BLaER1 treated with 17β-estradiol and CSF1 and Interleukin-3, amounts not matched to agents 10 nM and 100 nM (cell line): ENCODE data around the gene TAMM41.
"Not testable (repeated sequence)": the region's sequence is repeated elsewhere in the genome, so short reads cannot be mapped to it uniquely, and the experiment has no call there.

Source experiments
- H3K27ac ChIP-seq, 11 experiments: shearing (Covaris generic); formaldehyde crosslinking; 2 replicates each; pipeline ENCODE4 v1.8.1; 2022
- H3K27me3 ChIP-seq, 11 experiments: shearing (Covaris generic); formaldehyde crosslinking; 2 replicates each; pipeline ENCODE4 v1.8.1; 2022
- H3K36me3 ChIP-seq, 11 experiments: shearing (Covaris generic); formaldehyde crosslinking; 2 replicates each; pipeline ENCODE4 v1.8.1; 2022
- H3K4me1 ChIP-seq, 10 experiments: shearing (Covaris generic); formaldehyde crosslinking; 2 replicates each; pipeline ENCODE4 v1.8.1; 2022
- H3K4me2 ChIP-seq, 11 experiments: shearing (Covaris generic); formaldehyde crosslinking; 2 replicates each; pipeline ENCODE4 v1.8.1; 2022
- H3K4me3 ChIP-seq, 10 experiments: shearing (Covaris generic); formaldehyde crosslinking; 2 replicates each; pipeline ENCODE4 v1.8.1; 2022
- H3K9ac ChIP-seq, 11 experiments: shearing (Covaris generic); formaldehyde crosslinking; 2 replicates each; pipeline ENCODE4 v1.8.1; 2022
- H3K9me3 ChIP-seq, 11 experiments: shearing (Covaris generic); formaldehyde crosslinking; replicated peaks in 1 of 11; 2 replicates each; pipeline ENCODE4 v1.8.1; 2022
- H4K20me1 ChIP-seq, 11 experiments: shearing (Covaris generic); formaldehyde crosslinking; 2 replicates each; pipeline ENCODE4 v1.8.1; 2022
- Cebpa-rat ChIP-seq, 11 experiments: shearing (Covaris generic); IDR thresholded peaks; 2 replicates each; pipeline ENCODE4 v1.8.1; 2022

Gene TAMM41, protein sequence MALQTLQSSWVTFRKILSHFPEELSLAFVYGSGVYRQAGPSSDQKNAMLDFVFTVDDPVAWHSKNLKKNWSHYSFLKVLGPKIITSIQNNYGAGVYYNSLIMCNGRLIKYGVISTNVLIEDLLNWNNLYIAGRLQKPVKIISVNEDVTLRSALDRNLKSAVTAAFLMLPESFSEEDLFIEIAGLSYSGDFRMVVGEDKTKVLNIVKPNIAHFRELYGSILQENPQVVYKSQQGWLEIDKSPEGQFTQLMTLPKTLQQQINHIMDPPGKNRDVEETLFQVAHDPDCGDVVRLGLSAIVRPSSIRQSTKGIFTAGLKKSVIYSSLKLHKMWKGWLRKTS

DNA sequence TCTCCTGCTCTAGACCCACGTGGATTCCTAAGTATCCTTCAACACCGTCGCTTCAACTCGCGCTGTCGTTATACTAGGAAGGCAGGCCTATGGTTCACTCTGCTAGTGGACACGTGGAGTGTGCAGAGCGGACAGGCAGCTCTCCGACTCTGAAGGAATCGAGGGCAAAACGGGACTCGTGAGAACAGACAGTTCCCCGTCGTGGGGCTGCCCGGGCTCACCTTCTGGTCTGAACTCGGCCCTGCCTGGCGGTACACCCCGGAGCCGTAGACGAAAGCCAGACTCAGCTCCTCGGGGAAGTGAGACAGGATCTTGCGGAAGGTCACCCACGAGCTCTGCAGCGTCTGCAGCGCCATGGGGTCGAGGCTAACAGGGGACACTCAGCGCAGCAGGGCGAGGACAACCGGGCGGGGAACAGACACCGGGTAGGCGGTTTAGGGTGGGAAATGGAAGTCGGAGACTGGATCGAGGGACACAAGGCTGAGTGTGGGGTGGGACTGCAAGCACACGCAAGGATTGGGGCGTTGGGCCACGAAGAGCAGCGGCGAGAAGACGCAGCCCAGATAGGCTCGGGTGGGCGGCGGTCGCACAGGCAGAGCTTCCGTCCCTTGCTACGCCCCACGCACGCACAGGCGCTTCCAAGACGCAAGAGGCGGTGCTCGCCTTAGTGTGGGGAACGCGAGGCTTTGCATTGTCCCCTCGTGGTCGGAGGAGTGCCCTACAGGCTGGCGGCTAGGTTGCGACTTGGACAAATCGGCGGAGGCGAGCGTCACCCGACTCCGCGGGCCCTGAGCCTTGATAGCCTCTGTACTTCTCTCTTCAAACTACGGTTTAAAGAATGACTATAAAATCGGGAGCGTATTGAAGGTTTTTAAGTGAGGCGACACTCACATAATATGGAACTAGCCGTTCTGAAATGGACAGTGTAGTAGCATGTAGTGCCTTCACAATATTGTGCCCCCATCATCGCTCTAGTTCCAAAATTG is at the start of gene TAMM41:
TAMM41 (minus strand) TSS at position 605 of the 986 bp plus-strand sequence; CDS start at position 356, 249 bp downstream.
- Histone ChIP-seq H4K20me1 (no peaks in the 10 kb centered on the region), H3K9ac (peak within 1 kb of the TSS; percentile 79 to 94 (median 85)), H3K27me3 (peaks cover 0 to 22% (median 10%) of the 10 kb centered on the region in 11 experiments; a peak in 11 of 22 replicates), H3K36me3 (peaks cover 23 to 36% (median 31%) of the 10 kb centered on the region in 11 experiments), H3K9me3 (peaks cover 0 to 5% (median 4%) of the 10 kb centered on the region in 11 experiments; a peak in 11 of 22 replicates), H3K27ac (peak within 1 kb of the TSS; percentile 32 to 86 (median 78); a peak in 21 of 22 replicates), H3K4me3 (peak within 1 kb of the TSS; percentile 60 to 90 (median 80)), H3K4me2 (peak within 1 kb of the TSS; percentile 77 to 96 (median 89)), H3K4me1 (peaks cover 10 to 18% (median 13%) of the 10 kb centered on the region in 10 experiments)
- no peak for TF ChIP-seq Cebpa-rat (IDR thresholded peaks at IDR 0.05)

DNA sequence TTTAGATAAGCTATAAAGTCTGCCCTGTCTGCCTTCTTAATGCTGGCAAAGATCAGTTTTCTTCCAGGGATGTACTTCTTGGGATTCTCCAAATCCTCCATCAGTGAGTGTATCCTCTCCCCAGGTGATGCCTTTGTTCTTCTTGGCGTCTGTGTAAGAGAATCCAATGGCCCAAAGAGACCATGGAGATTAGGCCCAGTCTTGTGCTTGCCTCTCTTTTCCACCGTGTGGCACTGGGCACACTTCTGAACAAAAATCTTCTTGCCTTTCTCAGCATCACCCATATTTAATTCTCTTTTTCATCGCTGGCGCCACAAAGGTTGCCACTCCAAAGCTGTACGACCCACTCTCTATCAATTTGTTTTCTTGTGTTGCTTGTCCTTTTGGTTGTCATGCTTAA is 32.2 kb upstream of the TAMM41 start:
- Histone ChIP-seq H4K20me1 (no peaks in the 10 kb centered on the region), H3K9me3 (no peaks in the 10 kb centered on the region), H3K4me3 (no peak overlapping the region), H3K4me2 (no peak overlapping the region), H3K27me3 (no peaks in the 10 kb centered on the region), H3K36me3 (no peaks in the 10 kb centered on the region), H3K27ac (no peak overlapping the region), H3K9ac (no peak overlapping the region), H3K4me1 (no peaks in the 10 kb centered on the region)
- TF ChIP-seq Cebpa-rat (IDR thresholded peaks at IDR 0.05): no peak

DNA sequence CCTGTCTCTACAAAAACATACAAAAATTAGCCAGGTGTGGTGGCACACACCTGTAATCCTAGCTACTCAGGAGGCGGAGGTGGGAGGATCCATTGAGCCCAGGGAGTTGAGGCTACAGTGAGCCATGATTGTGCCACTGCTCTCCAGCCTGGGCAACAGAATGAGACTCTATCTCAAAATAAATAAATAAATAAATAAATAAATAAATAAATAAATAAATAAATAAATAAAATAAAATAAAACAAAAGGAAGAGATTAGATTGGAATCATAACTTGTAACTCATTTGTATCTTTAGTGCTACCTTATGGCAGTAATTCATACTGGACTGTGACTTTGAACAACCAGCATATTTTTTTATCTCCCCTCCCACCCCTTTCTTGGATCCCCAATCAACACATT is 28.0 kb upstream of the TAMM41 start:
- H3K4me3 ChIP-seq, H3K27ac ChIP-seq, H3K36me3 ChIP-seq, H3K27me3 ChIP-seq, H3K9me3 ChIP-seq, H4K20me1 ChIP-seq, H3K4me2 ChIP-seq, H3K4me1 ChIP-seq, H3K9ac ChIP-seq: not testable (repeated sequence)

DNA sequence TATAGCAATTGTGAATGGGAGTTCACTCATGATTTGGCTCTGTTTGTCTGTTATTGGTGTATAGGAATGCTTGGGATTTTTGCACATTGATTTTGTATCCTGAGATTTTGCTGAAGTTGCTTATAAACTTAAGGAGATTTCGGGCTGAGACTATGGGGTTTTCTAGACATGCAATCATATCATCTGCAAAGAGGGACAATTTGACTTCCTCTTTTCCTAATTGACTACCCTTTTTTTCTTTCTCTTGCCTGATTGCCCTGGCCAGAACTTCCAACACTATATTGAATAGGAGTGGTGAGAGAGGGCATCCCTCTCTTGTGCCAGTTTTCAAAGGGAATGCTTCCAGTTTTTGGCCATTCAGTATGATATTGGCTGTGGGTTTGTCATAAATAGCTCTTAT is 17.1 kb upstream of the TAMM41 start:
- H3K4me1 ChIP-seq, H3K4me2 ChIP-seq, H3K27ac ChIP-seq, H3K4me3 ChIP-seq, H3K9ac ChIP-seq, H4K20me1 ChIP-seq, H3K27me3 ChIP-seq, H3K36me3 ChIP-seq: not testable (repeated sequence)
- peaks cover 0 to 11% (median 0%) of the 10 kb centered on the region in 11 experiments; a peak in 2 of 22 replicates for H3K9me3 ChIP-seq

DNA sequence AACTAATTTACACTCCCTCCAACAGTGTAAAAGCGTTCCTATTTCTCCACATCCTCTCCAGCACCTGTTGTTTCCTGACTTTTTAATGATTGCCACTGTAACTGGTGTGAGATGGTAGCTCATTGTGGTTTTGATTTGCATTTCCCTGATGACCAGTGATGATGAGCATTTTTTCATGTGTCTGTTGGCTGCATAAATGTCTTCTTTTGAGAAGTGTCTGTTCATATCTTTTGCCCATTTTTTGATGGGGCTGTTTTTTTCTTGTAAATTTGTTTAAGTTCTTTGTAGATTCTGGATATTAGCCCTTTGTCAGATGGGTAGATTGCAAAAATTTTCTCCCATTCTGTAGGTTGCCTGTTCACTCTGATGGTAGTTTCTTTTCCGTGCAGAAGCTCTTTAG is 15.9 kb upstream of the TAMM41 start:
- not testable (repeated sequence) for H3K27me3 ChIP-seq, H3K36me3 ChIP-seq, H4K20me1 ChIP-seq, H3K4me1 ChIP-seq, H3K4me2 ChIP-seq, H3K9ac ChIP-seq, H3K27ac ChIP-seq, H3K4me3 ChIP-seq
- H3K9me3 ChIP-seq: peaks cover 0 to 11% (median 0%) of the 10 kb centered on the region in 11 experiments; a peak in 2 of 22 replicates

DNA sequence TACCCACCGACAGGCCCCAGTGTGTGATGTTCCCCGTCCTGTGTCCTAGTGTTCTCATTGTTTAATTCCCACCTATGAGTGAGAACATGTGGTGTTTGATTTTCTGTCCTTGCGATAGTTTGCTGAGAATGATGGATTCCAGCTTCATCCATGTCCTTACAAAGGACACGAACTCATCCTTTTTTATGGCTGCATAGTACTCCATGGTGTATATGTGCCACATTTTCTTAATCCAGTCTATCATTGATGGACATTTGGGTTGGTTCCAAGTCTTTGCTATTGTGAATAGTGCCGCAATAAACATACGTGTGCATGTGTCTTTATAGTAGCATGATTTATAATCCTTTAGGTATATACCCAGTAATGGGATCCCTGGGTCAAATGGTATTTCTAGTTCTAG is 15.5 kb upstream of the TAMM41 start:
- H3K4me3 ChIP-seq: not testable (repeated sequence)

DNA sequence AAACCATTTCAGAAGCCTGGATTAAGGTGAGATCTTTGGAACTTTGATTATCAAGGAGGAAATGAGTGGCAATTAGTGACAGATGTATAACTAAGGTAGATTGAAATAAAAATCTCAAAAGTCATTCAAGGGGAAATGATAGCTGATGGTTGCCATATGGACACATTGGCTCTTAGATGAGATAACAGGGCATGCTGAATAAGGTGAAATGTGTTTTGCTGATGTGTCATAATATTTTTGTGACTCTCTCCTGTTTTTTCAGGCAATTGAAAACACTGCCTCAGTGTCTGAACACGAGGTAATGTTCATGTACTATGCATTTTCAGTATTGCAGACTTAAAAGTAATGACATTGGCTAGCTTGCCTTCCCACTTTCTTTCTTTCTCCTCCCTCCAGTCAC is 13.5 kb upstream of the TAMM41 start:
- H3K9me3 ChIP-seq: peaks cover 0 to 19% (median 5%) of the 10 kb centered on the region in 11 experiments; a peak in 10 of 22 replicates
- not testable (repeated sequence) for H3K36me3 ChIP-seq, H3K27me3 ChIP-seq, H3K4me1 ChIP-seq, H3K4me2 ChIP-seq, H3K4me3 ChIP-seq, H4K20me1 ChIP-seq, H3K9ac ChIP-seq, H3K27ac ChIP-seq

More for the DNA sequence above, 15.5 kb upstream of the TAMM41 start:
- H3K36me3 ChIP-seq, H3K27ac ChIP-seq, H3K4me2 ChIP-seq, H3K27me3 ChIP-seq, H3K9ac ChIP-seq, H3K4me1 ChIP-seq, H4K20me1 ChIP-seq: not testable (repeated sequence)
- peaks cover 0 to 11% (median 0%) of the 10 kb centered on the region in 11 experiments; a peak in 2 of 22 replicates for H3K9me3 ChIP-seq

DNA sequence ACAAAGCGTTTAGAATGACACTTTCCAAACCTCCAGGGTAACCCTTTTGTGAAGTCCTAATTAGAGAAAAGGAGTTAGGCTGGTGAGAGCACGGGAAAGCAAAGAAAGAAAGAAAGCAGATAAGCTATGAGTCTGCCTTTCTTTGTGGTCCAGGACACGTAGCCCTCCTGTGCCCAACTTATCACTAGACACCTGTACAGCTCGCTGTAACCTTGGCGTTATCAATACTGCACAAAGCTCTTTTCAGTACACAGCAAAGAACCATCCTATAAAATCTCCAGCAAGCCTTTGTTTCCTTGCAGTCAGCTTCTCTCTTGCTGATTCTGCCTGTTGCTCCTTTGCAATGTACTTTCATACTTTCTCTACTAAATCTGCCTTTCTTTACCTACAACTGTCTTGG is 6.8 kb upstream of the TAMM41 start:
- no peaks in the 10 kb centered on the region for H4K20me1 ChIP-seq
- no peaks in the 10 kb centered on the region for H3K4me1 ChIP-seq
- TF ChIP-seq Cebpa-rat (IDR thresholded peaks at IDR 0.05): no peak
- no peaks in the 10 kb centered on the region for H3K36me3 ChIP-seq
- no peak overlapping the region for H3K4me2 ChIP-seq
- peaks cover 4 to 16% (median 10%) of the 10 kb centered on the region in 11 experiments; a peak in 12 of 22 replicates for H3K9me3 ChIP-seq
- no peak overlapping the region for H3K27ac ChIP-seq
- no peak overlapping the region for H3K9ac ChIP-seq
- no peak overlapping the region for H3K4me3 ChIP-seq
- H3K27me3 ChIP-seq: no peaks in the 10 kb centered on the region

DNA sequence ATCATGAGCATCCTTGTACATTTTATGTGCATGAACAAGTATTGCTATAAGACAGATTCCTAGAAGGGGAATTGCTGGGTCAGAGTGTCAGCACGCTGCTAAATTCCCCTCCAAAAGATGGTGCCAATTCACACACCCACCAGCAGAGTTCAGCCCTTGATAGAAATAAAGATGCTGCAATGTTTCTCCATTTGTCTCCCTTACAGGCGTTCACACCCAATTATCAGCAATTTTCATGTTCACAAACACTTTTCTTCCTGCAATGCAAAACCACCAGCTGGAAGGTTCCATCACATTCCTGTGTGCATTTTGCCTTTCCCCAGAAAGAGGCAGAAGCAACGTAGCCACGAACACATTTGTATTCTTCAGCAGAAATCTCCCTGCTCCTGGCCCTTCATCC is 3.3 kb upstream of the TAMM41 start:
- 0 out of 22 replicates have a peak, but pooled peaks cover 0 to 1% (median 0%) of the 10 kb centered on the region in 11 experiments for H3K36me3 ChIP-seq
- TF ChIP-seq Cebpa-rat (IDR thresholded peaks at IDR 0.05): no peak

More for the DNA sequence above, 3.3 kb upstream of the TAMM41 start:
- H3K4me1 ChIP-seq: peaks cover 9 to 15% (median 10%) of the 10 kb centered on the region in 10 experiments
- no peak overlapping the region for H3K4me2 ChIP-seq
- H3K4me3 ChIP-seq: no peak overlapping the region
- H4K20me1 ChIP-seq: no peaks in the 10 kb centered on the region
- no peak overlapping the region for H3K27ac ChIP-seq
- H3K9me3 ChIP-seq: peaks cover under 1 to 11% (median 5%) of the 10 kb centered on the region in 11 experiments; a peak in 10 of 22 replicates
- no peak overlapping the region for H3K9ac ChIP-seq
- H3K27me3 ChIP-seq: peaks cover 0 to 22% (median 10%) of the 10 kb centered on the region in 11 experiments; a peak in 11 of 22 replicates
